GM19025 (cell line): Measurements from ENCODE around the gene WASF3.

Source experiments
- ATAC-seq: cut with Tn5 transposase; IDR thresholded peaks from one replicate; pipeline ENCODE4 v1.9.1; 2021; ENCODE audit warnings: mild to moderate bottlenecking, low read depth, moderate library complexity; ENCODE audit not compliant: unreplicated experiment

Gene WASF3

GRCh38 chr13:26541678-26542568 is 15.6 kb upstream of the WASF3 start:
- ATAC-seq, result no peak

DNA sequence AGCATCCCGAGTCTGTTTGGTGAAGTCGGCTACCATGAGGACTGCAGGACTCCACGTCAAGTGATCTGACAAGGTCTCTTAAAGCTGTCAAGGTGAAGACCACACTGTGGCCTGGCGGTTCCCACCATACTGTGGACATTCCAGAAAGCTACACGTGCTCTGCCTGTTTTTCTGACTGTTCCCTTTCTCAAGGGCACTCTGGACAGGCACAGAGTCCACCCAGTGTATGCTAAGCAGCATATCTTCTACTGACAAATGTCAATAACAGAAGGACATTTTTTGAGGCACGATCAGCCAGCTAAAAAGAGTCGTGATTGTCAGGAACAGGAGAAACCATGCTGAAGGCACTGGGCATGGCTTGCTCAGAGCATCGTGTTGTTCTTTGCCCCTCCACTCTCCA is 12.8 kb upstream of the WASF3 start:
- no peak for ATAC-seq

DNA sequence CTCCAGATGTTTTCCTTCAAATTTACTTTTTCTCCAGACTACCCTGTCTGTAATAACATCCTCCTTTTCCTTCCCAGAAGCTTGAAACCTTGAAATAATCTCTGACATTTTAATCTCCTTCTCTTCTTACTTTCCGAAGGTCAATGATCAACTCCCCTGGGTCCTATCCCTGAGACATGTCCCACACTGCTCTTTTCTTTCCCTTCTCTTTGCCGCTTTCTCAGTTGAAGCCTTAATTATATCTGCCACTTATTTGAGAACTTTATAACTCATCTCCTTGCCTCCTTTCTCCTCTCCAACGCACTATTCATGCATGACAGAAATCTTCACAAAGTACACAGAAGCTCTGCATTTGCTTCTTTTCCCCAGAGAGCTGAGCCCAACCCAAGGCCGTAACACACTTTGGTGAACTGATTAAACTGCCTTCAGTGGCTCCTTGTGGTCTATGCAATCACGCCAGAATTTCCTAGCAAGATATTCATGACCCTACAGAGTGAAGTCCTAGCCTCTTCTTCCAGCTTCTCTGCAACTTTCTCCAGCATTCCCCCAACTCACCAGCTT is 9.2 kb upstream of the WASF3 start:
- ATAC-seq, result no peak

DNA sequence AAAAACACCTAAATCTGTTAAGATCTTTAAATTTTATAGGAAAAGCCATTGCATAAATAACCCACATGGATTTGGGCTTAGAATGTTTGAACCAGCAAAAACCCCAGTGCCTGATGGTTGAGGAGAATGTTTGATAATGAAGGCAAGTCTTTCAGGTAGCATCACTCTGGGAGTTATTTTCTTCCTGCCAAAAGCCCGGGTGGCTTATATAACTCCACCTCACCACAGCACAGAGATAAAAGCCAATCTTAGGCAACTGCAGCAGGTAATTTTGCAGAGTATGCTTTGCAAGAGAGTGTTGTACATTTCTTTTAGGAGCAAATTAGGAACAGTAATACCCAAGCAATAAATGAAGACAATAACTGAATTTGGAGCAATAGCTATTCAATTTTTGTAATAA is 7.8 kb upstream of the WASF3 start:
- no peak for ATAC-seq

DNA sequence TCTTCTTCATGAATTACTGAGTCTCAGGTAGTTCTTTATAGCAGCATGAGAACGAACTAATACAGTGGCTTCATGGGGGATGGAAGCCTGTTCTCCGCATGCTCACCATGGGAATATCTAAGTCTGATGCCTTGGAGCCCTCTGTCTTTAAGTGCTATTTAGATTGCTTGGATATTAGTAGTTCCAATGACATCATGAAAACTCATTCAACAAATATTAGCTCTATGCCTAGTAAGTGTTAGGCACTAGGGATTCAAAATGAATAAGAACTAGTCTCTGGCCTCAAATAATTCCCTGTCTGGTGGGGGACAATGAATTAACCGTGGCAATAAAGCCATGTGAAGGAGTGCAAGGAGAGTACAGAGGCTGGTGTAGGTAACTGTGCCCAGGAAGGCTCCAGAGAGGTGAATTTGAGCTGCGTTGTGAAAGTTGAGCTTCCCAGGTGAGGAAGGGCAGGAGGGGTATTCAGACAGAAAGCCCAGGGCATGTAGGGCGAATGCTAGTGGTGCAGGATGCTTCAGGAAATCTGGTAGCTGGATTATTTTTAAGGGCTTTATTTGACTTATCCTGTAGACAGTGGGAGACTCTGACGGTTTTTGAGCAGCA is 6.1 kb upstream of the WASF3 start:
- ATAC-seq, result no peak

DNA sequence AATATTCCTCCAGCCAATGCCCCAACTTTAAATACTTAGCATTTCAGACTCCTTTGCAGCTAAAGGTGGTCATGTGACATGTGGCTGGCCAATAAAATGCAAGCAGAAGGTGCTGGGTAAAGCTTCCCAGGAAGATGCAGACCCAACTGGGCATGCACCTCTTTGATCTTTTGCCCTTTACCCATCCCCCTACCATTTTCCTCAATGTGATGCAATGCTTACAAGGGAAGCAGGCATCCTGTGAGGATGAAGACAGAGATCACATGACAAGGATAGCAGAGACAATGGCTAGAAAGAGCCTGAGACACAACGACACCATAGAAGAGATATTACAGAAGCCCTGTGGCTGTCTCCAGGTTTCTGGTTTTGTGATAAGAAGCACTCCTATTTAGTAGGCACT is 2.1 kb upstream of the WASF3 start:
- ATAC-seq, result no peak

DNA sequence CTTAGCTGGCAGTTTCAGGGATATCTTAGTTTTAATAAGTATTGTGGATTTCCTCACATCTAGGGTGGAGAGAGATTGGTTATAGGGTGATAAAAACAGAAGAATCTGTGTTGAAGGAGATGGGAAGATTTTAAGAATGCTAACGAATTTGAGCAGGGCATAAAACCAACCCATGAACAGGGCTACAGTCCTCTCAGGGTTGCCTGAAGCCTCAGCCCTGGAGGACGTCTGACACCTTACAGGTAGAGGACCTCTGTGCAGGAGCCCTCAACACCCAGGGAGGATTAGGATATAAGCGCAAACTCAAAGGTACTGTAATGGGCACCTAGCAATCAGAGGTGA is 461 bp upstream of the WASF3 start:
- peak; percentile 19 for ATAC-seq

DNA sequence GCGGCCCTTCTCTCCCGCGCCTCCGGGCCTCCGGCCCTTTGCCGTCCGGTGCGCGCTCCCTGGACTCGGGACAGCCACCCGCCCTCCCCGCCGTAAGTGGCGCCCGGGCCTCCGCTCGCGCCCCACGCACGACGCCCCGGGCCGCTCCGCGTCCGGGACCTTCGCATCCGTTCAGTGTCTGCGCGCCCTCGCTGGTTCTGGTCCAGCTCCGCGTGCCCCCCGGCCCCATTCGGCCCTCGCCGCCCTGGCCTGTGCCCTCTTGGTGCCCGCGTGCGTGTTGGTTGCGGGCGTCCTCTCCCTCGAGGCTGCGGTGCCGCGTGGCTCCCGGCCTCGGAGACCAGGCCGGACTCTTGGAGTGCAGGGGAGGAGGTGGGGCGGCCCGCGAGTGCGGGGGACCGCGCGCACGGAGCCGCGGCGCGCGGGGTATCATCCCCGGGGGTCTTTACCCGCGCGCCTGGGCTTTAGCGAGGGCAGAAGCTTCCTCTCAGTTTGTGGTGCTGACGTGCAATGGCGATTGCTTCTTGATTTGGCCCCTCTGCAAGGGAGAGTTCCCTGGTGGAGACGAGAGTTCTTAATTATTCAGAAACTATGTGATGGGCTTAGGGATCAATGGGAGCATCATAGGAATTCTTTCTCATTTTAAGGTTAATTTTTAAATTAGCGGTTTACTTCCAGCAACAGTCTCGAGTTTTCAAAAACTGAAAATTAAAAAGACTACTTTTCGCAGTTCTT is 757 bp downstream of the WASF3 start:
- ATAC-seq, result no peak

- no peak for ATAC-seq
Observed at GRCh38 chr13:26558987-26559386, 1.5 kb downstream of the WASF3 start.

DNA sequence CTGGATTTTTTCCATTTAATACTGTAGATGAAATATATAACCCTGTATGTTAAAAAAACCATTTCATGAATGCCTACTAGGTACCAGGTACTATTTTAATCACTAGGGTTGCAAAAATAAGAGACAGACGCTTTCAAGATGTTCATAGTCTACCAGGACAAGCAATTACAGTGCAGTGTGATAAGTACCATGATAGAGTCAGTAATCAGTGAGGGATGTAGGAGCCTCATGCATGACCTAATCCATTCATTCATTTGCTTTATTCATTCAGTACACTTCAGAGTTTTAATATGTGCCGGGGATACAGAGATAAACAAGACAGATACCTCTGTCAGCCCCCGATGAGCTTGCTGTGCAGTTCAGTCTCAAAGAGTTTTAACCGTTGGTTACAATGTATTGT is 3.0 kb downstream of the WASF3 start:
- no peak for ATAC-seq

DNA sequence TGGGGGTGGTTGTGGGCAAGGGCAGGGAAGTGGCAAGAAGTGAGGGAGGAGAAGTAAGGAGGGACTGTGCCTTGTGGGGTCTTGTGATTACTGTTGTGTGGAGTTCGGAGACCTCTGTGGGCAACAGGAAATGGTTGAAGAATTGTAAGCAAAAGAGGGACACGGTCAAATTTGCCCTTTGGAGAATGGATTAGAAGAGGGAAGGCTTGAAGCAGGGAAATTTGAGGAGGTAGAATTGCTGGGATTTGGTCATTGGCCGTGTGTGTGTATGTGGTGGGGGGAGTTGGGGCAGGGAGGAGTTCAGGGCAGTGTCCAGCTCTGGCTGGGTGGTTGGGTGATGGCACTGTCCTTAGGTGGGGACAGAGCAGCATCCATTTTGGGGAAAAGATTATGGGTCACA is 3.6 kb downstream of the WASF3 start:
- no peak for ATAC-seq

DNA sequence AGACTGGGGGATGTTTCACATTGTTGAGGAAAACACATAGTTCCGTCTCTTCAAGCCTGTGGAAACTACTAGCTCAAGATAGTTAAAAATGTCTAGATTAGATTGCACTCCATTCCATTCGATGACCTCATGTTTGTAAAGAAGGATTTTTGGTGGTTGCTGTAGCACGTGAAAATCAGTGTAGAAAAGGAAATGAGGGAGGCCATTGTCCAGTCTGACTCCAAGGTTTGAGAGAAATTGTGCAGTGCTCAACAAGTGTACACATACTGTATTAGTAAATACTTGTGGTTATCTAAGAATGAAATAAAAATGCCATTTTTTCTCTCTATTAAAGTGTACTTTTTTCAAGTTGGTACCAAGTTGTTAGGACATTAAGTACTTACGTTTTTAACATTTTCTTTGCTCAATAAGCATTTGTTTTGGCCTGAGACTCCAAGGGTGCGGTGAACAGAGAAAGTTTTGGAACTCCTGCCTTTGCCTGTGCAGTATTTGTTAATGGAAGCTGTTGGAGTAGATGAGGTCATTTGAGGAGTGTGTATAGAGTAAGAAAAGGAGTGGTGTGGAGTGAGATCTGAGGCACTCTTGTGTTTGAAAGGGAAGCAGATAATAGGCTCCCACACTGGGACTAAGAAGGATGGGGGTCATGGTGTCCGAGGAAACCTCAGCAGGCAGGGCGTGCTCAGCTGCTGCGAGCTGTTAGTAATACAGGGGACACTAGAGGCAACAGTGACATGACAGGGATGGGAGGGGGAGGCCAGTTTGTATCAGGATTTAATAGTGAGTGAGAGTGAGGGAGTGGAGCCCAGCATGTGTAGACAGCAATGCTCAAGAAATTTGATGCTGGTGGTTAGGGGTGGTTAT is 4.4 kb downstream of the WASF3 start:
- no peak for ATAC-seq

GRCh38 chr13:26562512-26562890 is 5.0 kb downstream of the WASF3 start:
- no peak for ATAC-seq

GRCh38 chr13:26563713-26564112 is 6.2 kb downstream of the WASF3 start:
- ATAC-seq, result no peak

GRCh38 chr13:26568132-26568815 is 10.8 kb downstream of the WASF3 start:
- no peak for ATAC-seq

DNA sequence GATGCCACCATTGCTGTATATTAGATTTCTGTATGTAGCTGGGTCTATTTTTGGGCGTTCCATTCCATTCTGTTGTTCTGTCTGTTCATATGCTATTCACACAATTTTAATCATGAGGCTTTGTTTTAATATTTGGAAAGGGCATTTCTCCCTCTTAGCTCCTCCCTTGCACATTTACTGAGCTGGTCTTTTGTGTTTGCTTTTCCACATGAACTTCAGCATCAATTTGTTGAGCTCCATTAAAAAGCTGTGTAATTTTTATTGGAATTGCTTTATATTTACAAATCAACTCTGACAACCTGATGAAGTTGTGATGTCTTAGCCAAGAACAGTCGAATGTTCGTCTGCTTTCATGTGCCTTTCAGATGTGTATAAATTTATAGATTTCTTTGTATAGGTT is 14.0 kb downstream of the WASF3 start:
- no peak for ATAC-seq

DNA sequence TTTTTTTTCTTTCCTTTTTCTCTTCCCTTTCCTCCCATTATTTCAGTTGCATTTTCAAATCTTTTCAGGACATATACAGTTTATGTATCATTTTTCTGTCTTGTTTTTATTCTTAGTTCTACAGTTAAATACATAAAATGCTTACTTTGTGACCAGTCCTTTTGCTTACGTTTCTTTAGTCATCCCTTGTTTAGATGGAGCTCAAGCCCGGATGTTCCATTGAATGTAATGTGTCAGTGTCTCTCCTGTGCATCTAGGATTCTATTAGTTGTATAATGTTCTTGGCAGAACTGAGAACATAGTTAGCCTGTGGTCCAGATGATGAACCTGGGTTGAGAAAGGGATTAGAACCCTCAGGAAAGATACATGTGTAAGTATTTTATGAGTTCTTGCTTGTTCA is 17.8 kb downstream of the WASF3 start:
- no peak for ATAC-seq

- no peak for ATAC-seq
Observed at GRCh38 chr13:26579580-26579979, 22.1 kb downstream of the WASF3 start.

DNA sequence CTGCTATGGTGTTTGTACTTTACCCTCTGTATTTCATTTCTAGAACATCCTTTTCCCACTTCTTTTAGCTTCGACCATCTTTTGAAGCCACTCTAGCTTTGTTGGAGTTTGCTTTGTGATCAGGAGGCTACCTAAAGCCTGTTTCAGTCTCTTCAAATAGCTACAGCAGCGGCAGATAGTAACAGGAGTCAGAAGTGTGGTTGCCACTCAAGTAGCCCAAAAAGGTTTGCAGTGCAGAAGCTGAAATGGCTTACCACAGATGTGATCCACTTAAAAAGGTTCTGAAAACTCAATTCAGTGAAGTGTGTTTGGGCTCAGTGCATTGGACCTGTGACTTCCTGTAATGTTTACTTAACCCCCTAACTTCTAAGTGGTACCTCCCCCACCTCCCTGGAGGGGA is 26.2 kb downstream of the WASF3 start:
- ATAC-seq, result no peak

DNA sequence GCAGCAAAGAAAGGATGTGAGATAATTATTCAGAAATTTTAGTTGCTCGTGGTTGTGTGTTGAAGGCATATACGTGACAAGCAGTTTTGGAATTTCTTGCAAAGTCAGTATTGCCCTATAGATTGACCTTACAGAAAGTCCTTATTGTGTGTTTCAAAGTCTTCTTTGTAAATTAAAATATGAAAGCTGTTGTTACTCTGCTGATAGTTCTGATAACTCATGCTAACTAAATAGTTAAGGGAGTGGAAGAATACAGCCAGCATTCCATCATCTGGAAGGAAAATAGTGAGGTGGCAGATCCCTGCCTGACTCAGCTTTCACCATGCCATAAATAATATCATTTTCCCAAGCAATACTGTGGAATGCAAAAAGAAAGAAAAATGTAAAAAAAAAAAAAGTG is 27.2 kb downstream of the WASF3 start:
- ATAC-seq, result no peak
